CD14-positive monocyte (primary cell): ENCODE data around the gene SMAD3. TPM values are rescaled to one million over a fixed set of nuclear protein-coding genes. Genes with fewer than 3 reads are reported as not detected.
A peak's percentile ranks its signal among the peaks of the same experiment; 100 is the strongest.

Experiments
- DNase-seq, 3 donors: peaks; one replicate each; pipeline ENCODE4 v3.0.0-alpha.2; 2011 to 2022
- H2AFZ ChIP-seq: 2 replicates; pipeline ENCODE4 v1.6.0; 2012; ENCODE audit warnings: mild to moderate bottlenecking, low read depth, low read length, inconsistent platforms; ENCODE audit not compliant: insufficient read depth, poor library complexity, severe bottlenecking
- H3K27ac ChIP-seq, 2 donors: 1 replicate in 1 of 2; 2 replicates in 1 of 2; pipeline ENCODE4 v1.5.1; 2012 to 2013; ENCODE audit warnings: low read length in 2 of 2, control low read depth in 1 of 2, inconsistent platforms in 1 of 2, low read depth in 1 of 2, mild to moderate bottlenecking in 1 of 2
- H3K27me3 ChIP-seq, 2 donors: one replicate each; pipeline versions ENCODE4 v1.6.0 to v1.6.1; 2011 to 2013; ENCODE audit warnings: low read length in 2 of 2; ENCODE audit not compliant: control insufficient read depth in 2 of 2, insufficient read depth in 2 of 2
- H3K36me3 ChIP-seq, 2 donors: replicated peaks in 1 of 2; 1 replicate in 1 of 2; 2 replicates in 1 of 2; pipeline versions ENCODE4 v1.5.1 to v1.6.1; 2012 to 2013; ENCODE audit warnings: low read length in 2 of 2, control low read depth in 1 of 2, inconsistent platforms in 1 of 2, mild to moderate bottlenecking in 1 of 2; ENCODE audit not compliant: insufficient read depth in 2 of 2, control insufficient read depth in 1 of 2
- H3K4me1 ChIP-seq, 2 donors: 1 replicate in 1 of 2; 2 replicates in 1 of 2; pipeline versions ENCODE4 v1.5.1 to v1.6.1; 2012 to 2013; ENCODE audit warnings: low read length in 2 of 2, control low read depth in 1 of 2, inconsistent platforms in 1 of 2, mild to moderate bottlenecking in 1 of 2, moderate library complexity in 1 of 2; ENCODE audit not compliant: insufficient read depth in 2 of 2, control insufficient read depth in 1 of 2
- H3K4me2 ChIP-seq: replicated peaks from 2 replicates; pipeline ENCODE3; 2012; ENCODE audit warnings: low read length, moderate library complexity, mild to moderate bottlenecking; ENCODE audit not compliant: poor library complexity, severe bottlenecking; ENCODE audit errors: extremely low read depth
- H3K4me3 ChIP-seq, 3 experiments: fragments of 200-600 bp in 1 of 3; sonication (generic) in 1 of 3; replicated peaks in 1 of 3; 1 replicate in 2 of 3; 2 replicates in 1 of 3; pipeline ENCODE4 v1.5.1; 2011 to 2013; ENCODE audit warnings: low read length in 3 of 3, mild to moderate bottlenecking in 3 of 3, control low read depth in 2 of 3, low read depth in 2 of 3, inconsistent platforms in 1 of 3, moderate library complexity in 1 of 3
- H3K79me2 ChIP-seq: 2 replicates; pipeline ENCODE4 v1.6.0; 2012; ENCODE audit warnings: mild to moderate bottlenecking, control low read depth, inconsistent platforms, low read length, moderate library complexity; ENCODE audit not compliant: insufficient read depth
- H3K9ac ChIP-seq: 2 replicates; pipeline ENCODE4 v1.6.0; 2017; ENCODE audit warnings: low read length, mild to moderate bottlenecking; ENCODE audit not compliant: insufficient read depth, poor library complexity, severe bottlenecking
- H3K9me3 ChIP-seq, 2 donors: replicated peaks in 1 of 2; 1 replicate in 1 of 2; 2 replicates in 1 of 2; pipeline versions ENCODE4 v1.5.1 to v1.6.1; 2012 to 2013; ENCODE audit warnings: low read length in 2 of 2, control low read depth in 1 of 2; ENCODE audit not compliant: control insufficient read depth in 1 of 2, insufficient read depth in 1 of 2
- H4K20me1 ChIP-seq: 2 replicates; pipeline ENCODE4 v1.6.0; 2012; ENCODE audit warnings: mild to moderate bottlenecking, low read length, control low read depth, moderate library complexity; ENCODE audit not compliant: insufficient read depth
- H3K27ac Mint-ChIP-seq, 7 donors: one replicate each; pipeline ENCODE4 v1.8.0; 2020; ENCODE audit warnings: mild to moderate bottlenecking in 7 of 7, mixed read lengths in 7 of 7, moderate library complexity in 6 of 7, inconsistent platforms in 2 of 7
- H3K27me3 Mint-ChIP-seq, 3 donors: one replicate each; pipeline ENCODE4 v1.8.0; 2021 to 2022; ENCODE audit warnings: low read depth in 3 of 3, mild to moderate bottlenecking in 3 of 3, mixed read lengths in 3 of 3, moderate library complexity in 3 of 3, inconsistent platforms in 1 of 3
- H3K36me3 Mint-ChIP-seq, 2 donors: one replicate each; pipeline ENCODE4 v1.8.0; 2020; ENCODE audit warnings: mixed read lengths in 2 of 2, inconsistent platforms in 1 of 2, mild to moderate bottlenecking in 1 of 2
- H3K4me1 Mint-ChIP-seq: one replicate; pipeline ENCODE4 v1.8.0; 2020; ENCODE audit warnings: mild to moderate bottlenecking, mixed read lengths
- H3K4me3 Mint-ChIP-seq, 2 donors: one replicate each; pipeline ENCODE4 v1.8.0; 2020; ENCODE audit warnings: mild to moderate bottlenecking in 2 of 2, mixed read lengths in 2 of 2, moderate library complexity in 1 of 2
- H3K9me3 Mint-ChIP-seq, 7 donors: one replicate each; pipeline ENCODE4 v1.8.0; 2020 to 2022; ENCODE audit warnings: mixed read lengths in 7 of 7, mild to moderate bottlenecking in 6 of 7, moderate library complexity in 6 of 7, inconsistent platforms in 2 of 7
- CTCF ChIP-seq: fragments of 200-600 bp; IDR thresholded peaks from one replicate; pipeline ENCODE4 v1.8.0; 2022; ENCODE audit warnings: antibody characterized with exemption, mild to moderate bottlenecking
- WGBS: methylation state at CpG from one replicate; pipeline ENCODE4 v1.1.5; 2013; ENCODE audit warnings: missing lambda C conversion rate; ENCODE audit not compliant: insufficient coverage; 5-methylcytosine and 5-hydroxymethylcytosine counted together
- intact Hi-C, 2 donors: fragments of 100-400 bp; cut with micrococcal nuclease; formaldehyde crosslinking; loops; one replicate each; pipeline versions ENCODE4 v1.15.0 to v1.15.1; 2023
- polyA plus RNA-seq, 3 donors: library from polyadenylated mRNA; depleted of rRNA in 1 of 3; unstranded in 2 of 3; stranded (reverse) in 1 of 3; fragments of 300-500 nt in 2 of 3; fragments of >200 nt in 1 of 3; fragmentation: Illumina TruSeq in 2 of 3; gene quantifications; 1 replicate in 2 of 3; 2 replicates in 1 of 3; pipeline ENCODE4 v1.2.3, GENCODE V29; 2012 to 2021

Gene SMAD3
- polyA plus RNA-seq, 3 donors = 4.4 to 41.7 (median 5.4) TPM

GRCh38 chr15:67092752-67093503, 27.5 kb downstream of the SMAD3 start:
- 87% methylated on average over 3 of the region's 9 CpGs for WGBS
- intact Hi-C loops = loop anchor here in 1 of 2 donors (5.0 kb wide), 1 partner anchor 54 kb away; no protein-coding TSS in a partner anchor

More at GRCh38 chr15:67092752-67093503, 27.5 kb downstream of the SMAD3 start:
- peaks cover 0 to 28% of the 10 kb centered on the region in 2 donors for H3K36me3 ChIP-seq
- peak overlapping the region; percentile 73 to 98 for H3K27ac ChIP-seq
- Mint-ChIP-seq H3K4me3 (peak overlapping the region; percentile 48 to 77), H3K9me3 (peaks cover 0 to 6% (median 0%) of the 10 kb centered on the region in 7 donors), H3K4me1 (peaks cover 95% of the 10 kb centered on the region), H3K27me3 (peaks cover 0 to 4% (median 2%) of the 10 kb centered on the region in 3 donors), H3K36me3 (peaks cover 54 to 78% of the 10 kb centered on the region in 2 donors), H3K27ac (peak overlapping the region; percentile 95 to 99 (median 98))
- no peaks in the 10 kb centered on the region for H3K27me3 ChIP-seq
- DNase-seq = peak in 2 of 3 donors; percentile 74
- H3K4me3 ChIP-seq = peak overlapping the region in 1 of 3 experiments; percentile 23
- no peak for TF ChIP-seq CTCF
- peaks cover 65 to 86% of the 10 kb centered on the region in 2 donors for H3K4me1 ChIP-seq
- peaks cover 87% of the 10 kb centered on the region for H3K79me2 ChIP-seq
- H4K20me1 ChIP-seq = no peaks in the 10 kb centered on the region
- H2AFZ ChIP-seq = no peak overlapping the region
- no peaks in the 10 kb centered on the region for H3K9me3 ChIP-seq
- H3K4me2 ChIP-seq = peak overlapping the region; percentile 17
- H3K9ac ChIP-seq = peak overlapping the region; percentile 71
